ENCODE data around the gene KRTAP12-3. TPM values are rescaled to one million over a fixed set of nuclear protein-coding genes. Genes with fewer than 3 reads are reported as not detected.
"Not testable (repeated sequence)": the region's sequence is repeated elsewhere in the genome, so short reads cannot be mapped to it uniquely, and the experiment has no call there.

KRTAP12-3 gene
- total RNA-seq, 1 experiment from 2014 or later, result not detected

DNA sequence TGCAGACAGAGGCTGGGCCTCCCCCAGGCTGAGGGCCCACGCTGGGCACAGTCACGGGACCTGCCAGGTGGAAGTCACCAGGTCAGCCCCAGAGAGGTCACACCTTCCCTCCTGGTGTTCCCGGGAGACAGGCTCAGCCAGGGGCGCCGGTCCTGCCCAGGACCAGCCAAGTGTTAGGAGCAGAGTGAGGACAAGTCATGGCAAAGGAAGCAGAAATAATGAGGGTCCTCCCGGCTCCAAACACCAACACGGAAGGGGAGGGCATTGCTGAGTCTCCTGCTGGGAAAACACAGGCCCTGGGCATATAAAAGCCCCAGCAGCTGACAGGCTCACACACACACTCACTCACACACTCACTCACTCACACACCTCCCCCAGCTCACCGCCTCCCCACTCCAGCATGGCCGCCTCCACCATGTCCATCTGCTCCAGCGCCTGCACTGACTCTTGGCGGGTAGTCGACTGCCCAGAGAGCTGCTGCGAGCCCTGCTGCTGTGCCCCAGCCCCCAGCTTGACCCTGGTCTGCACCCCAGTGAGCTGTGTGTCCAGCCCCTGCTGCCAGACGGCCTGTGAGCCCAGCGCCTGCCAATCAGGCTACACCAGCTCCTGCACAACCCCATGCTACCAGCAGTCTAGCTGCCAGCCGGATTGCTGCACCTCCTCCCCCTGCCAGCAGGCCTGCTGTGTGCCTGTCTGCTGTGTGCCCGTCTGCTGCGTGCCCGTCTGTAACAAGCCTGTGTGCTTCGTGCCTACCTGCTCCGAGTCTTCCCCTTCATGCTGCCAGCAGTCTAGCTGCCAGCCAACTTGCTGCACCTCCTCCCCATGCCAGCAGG, 20.5 kb upstream of the KRTAP12-3 start, which contains the start of gene KRTAP10-10:
KRTAP10-10 (plus strand) TSS at position 339 of the 833 bp plus-strand sequence; CDS start at position 401, 62 bp downstream.
- TF ChIP-seq, protein P1, sequence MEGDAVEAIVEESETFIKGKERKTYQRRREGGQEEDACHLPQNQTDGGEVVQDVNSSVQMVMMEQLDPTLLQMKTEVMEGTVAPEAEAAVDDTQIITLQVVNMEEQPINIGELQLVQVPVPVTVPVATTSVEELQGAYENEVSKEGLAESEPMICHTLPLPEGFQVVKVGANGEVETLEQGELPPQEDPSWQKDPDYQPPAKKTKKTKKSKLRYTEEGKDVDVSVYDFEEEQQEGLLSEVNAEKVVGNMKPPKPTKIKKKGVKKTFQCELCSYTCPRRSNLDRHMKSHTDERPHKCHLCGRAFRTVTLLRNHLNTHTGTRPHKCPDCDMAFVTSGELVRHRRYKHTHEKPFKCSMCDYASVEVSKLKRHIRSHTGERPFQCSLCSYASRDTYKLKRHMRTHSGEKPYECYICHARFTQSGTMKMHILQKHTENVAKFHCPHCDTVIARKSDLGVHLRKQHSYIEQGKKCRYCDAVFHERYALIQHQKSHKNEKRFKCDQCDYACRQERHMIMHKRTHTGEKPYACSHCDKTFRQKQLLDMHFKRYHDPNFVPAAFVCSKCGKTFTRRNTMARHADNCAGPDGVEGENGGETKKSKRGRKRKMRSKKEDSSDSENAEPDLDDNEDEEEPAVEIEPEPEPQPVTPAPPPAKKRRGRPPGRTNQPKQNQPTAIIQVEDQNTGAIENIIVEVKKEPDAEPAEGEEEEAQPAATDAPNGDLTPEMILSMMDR (IDR thresholded peaks at IDR 0.05; ENCODE audit: unreplicated experiment), result no peak
- H3K4me3 Mint-ChIP-seq (ENCODE audit: low read depth, unreplicated experiment), result no peak within 1 kb of the TSS

DNA sequence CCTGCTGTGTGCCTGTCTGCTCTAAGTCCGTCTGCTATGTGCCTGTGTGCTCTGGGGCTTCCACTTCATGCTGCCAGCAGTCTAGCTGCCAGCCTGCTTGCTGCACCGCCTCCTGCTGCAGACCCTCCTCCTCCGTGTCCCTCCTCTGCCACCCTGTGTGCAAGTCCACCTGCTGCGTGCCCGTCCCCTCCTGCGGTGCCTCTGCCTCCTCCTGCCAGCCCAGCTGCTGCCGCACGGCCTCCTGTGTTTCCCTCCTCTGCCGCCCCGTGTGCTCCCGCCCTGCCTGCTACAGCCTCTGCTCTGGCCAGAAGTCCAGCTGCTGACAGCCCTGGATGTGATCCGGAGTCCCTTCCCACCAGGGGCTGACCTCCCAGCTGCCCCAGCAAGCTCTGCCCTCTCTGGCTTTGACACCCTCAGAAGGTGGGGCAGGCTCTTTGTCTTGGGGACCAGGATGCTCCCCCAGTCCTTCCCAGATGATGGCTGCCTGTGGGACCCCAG, 19.8 kb upstream of the KRTAP12-3 start:
- H3K27ac Mint-ChIP-seq (ENCODE audit: unreplicated experiment); H3K4me3 Mint-ChIP-seq (ENCODE audit: low read depth, unreplicated experiment); BruUV-seq (replicated peaks); H3K36me3 Mint-ChIP-seq (ENCODE audit: insufficient read depth, unreplicated experiment); CTCF ChIA-PET; H3K9me3 Mint-ChIP-seq (ENCODE audit: low read depth, unreplicated experiment); DNase-seq; intact Hi-C loops (cut with micrococcal nuclease; ENCODE audit: unreplicated experiment); H3K4me1 Mint-ChIP-seq (ENCODE audit: low read depth, unreplicated experiment): not testable (repeated sequence)
- peaks cover 92% of the 10 kb centered on the region for H3K27me3 Mint-ChIP-seq (ENCODE audit: unreplicated experiment)

More for the DNA sequence above, 20.5 kb upstream of the KRTAP12-3 start, which contains the start of gene KRTAP10-10:
- intact Hi-C loops (cut with micrococcal nuclease; ENCODE audit: unreplicated experiment), result no loop called here
- Mint-ChIP-seq H3K36me3 (ENCODE audit: insufficient read depth, unreplicated experiment) (no peaks in the 10 kb centered on the region), H3K4me1 (ENCODE audit: low read depth, unreplicated experiment) (no peaks in the 10 kb centered on the region), H3K27ac (ENCODE audit: unreplicated experiment) (no peak within 1 kb of the TSS), H3K27me3 (ENCODE audit: unreplicated experiment) (peaks cover 91% of the 10 kb centered on the region), H3K9me3 (ENCODE audit: low read depth, unreplicated experiment) (peaks cover 9% of the 10 kb centered on the region)
- CTCF ChIA-PET, result no interaction called here
- DNase-seq, result no peak
- no TSS peak for BruUV-seq (replicated peaks)

DNA sequence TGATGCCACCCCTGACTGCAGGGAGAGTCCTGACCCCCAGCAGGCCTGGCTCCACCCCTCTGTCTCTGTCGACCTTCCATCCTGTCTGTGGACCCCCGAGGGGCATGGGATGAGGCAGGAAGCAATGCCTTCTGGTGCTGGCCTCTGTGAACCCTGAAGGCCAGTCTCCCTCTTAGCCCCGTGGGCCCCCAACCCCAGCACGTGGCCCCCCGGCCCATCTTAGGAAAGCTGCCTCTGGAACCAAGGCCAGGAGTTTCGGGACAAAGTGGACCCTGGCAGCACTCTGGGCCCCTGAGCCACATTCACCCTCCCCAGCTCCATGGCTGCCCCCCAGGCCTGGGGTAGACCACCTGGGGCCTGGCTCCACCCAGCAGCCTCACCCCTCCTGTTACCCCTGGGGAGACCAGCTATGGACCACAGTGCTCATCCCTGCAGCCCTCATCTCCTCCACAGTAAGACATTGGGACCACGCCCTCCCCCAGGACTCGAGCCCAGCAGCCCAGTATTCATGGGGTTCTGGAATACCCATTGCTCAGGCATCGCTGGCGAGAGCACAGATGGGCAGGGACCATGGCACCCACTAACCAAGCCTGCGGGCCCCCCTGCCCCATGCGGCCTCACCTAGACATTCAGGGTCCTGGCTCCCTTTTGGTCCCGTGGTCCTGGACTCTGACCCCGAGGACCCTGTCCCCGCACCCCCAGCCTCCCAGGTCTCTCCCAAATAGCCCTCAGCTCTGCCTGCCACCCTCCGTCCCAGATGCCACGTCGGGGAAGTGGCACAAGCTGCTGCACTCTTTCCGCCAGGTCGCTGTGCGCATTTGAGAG, 19.0 kb upstream of the KRTAP12-3 start:
- not testable (repeated sequence) for H3K4me3 Mint-ChIP-seq (ENCODE audit: low read depth, unreplicated experiment)

DNA sequence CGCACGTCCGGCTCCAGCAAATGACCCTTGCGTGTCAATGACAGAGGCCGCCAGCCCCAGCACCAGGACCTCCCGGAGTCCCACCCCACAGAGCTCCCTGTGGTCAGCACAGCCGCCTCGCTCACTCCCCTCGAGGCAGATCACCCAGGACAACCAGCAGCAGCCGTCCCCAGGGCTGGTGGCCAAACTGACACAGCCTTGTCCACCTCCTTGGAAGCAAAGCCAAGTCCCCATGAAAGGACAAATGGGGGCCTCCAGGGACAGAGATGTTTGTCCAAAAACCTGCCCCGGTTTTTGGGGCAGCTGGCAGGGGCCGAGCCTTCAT, 18.4 kb upstream of the KRTAP12-3 start:
- no peaks in the 10 kb centered on the region for H3K4me1 Mint-ChIP-seq (ENCODE audit: low read depth, unreplicated experiment)
- no peak overlapping the region for H3K4me3 Mint-ChIP-seq (ENCODE audit: low read depth, unreplicated experiment)
- peaks cover 5% of the 10 kb centered on the region for H3K9me3 Mint-ChIP-seq (ENCODE audit: low read depth, unreplicated experiment)
- DNase-seq, result no peak
- CTCF ChIA-PET, result no interaction called here
- H3K36me3 Mint-ChIP-seq (ENCODE audit: insufficient read depth, unreplicated experiment), result no peaks in the 10 kb centered on the region
- intact Hi-C loops (cut with micrococcal nuclease; ENCODE audit: unreplicated experiment), result no loop called here
- H3K27me3 Mint-ChIP-seq (ENCODE audit: unreplicated experiment), result peaks cover 87% of the 10 kb centered on the region
- no peak overlapping the region for H3K27ac Mint-ChIP-seq (ENCODE audit: unreplicated experiment)
- TF ChIP-seq, protein P1 (IDR thresholded peaks at IDR 0.05; ENCODE audit: unreplicated experiment), result no peak
- BruUV-seq (replicated peaks), result no TSS peak

More for the DNA sequence above, 19.0 kb upstream of the KRTAP12-3 start:
- intact Hi-C loops (cut with micrococcal nuclease; ENCODE audit: unreplicated experiment); H3K36me3 Mint-ChIP-seq (ENCODE audit: insufficient read depth, unreplicated experiment); H3K4me1 Mint-ChIP-seq (ENCODE audit: low read depth, unreplicated experiment); H3K27ac Mint-ChIP-seq (ENCODE audit: unreplicated experiment); BruUV-seq (replicated peaks); CTCF ChIA-PET; DNase-seq; H3K9me3 Mint-ChIP-seq (ENCODE audit: low read depth, unreplicated experiment): not testable (repeated sequence)
- peaks cover 89% of the 10 kb centered on the region for H3K27me3 Mint-ChIP-seq (ENCODE audit: unreplicated experiment)

DNA sequence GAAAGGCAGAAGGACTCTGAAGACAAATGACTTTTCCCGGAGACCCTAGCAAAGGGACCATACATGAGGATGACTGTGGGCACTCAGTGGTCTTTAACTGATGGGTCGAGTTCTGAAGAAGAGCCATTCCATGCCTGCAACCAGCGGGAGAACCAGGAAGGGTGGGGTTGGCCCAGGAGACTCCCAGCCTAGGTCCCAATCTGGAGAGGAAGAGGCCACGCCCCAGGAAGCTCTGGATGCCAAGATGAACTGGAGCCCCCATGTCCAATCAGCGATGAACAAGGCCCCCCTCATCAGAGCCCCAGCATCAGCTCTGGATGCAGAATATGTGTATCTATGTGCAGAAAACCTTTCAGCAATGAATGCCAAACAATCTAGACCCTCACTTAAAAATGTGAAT, 17.0 kb upstream of the KRTAP12-3 start:
- no TSS peak for BruUV-seq (replicated peaks)
- TF ChIP-seq, protein P1 (IDR thresholded peaks at IDR 0.05; ENCODE audit: unreplicated experiment), result no peak
- intact Hi-C loops (cut with micrococcal nuclease; ENCODE audit: unreplicated experiment), result no loop called here
- no peaks in the 10 kb centered on the region for H3K36me3 Mint-ChIP-seq (ENCODE audit: insufficient read depth, unreplicated experiment)
- H3K4me1 Mint-ChIP-seq (ENCODE audit: low read depth, unreplicated experiment), result no peaks in the 10 kb centered on the region
- no peak for DNase-seq
- CTCF ChIA-PET, result no interaction called here
- H3K27ac Mint-ChIP-seq (ENCODE audit: unreplicated experiment), result no peak overlapping the region
- H3K9me3 Mint-ChIP-seq (ENCODE audit: low read depth, unreplicated experiment), result peaks cover 13% of the 10 kb centered on the region
- H3K27me3 Mint-ChIP-seq (ENCODE audit: unreplicated experiment), result peaks cover 88% of the 10 kb centered on the region
- no peak overlapping the region for H3K4me3 Mint-ChIP-seq (ENCODE audit: low read depth, unreplicated experiment)
